ENCODE measurements around the gene ATAD3C. TPM values are rescaled to one million over a fixed set of nuclear protein-coding genes. Genes with fewer than 3 reads are reported as not detected.

Gene ATAD3C
- total and polyA plus RNA-seq, 2 of the 8 experiments (the other 6 are each of a cell fraction or from before 2014, with no cell fraction given), result 2.0 to 2.7 TPM

GRCh38 chr1:1420654-1421141 is 28.8 kb upstream of the ATAD3C start (continued):
- no peak for TF ChIP-seq FOSL1 (IDR thresholded peaks at IDR 0.05; ENCODE audit: insufficient read depth, low read depth, low read length)
- TF ChIP-seq ATF2 (IDR thresholded peaks at IDR 0.05; ENCODE audit: low read length), result no peak
- no peak for TF ChIP-seq ATF3 (IDR thresholded peaks at IDR 0.05; ENCODE audit: insufficient read depth, low read depth, low read length)
- no peak for TF ChIP-seq SRF (IDR thresholded peaks at IDR 0.05; ENCODE audit: low read depth, low read length)

Data from H1 (cell line).